Fibroblast of pulmonary artery (primary cell): ENCODE results near the gene TCP10L.

Source experiments
- DNase-seq: peaks from one replicate; pipeline ENCODE4 v3.0.0-alpha.2; 2010; ENCODE audit warnings: low read depth
- H3K4me3 ChIP-seq: replicated peaks from 2 replicates; pipeline ENCODE4 v1.5.1; 2011; ENCODE audit warnings: low read depth, mild to moderate bottlenecking, control low read depth, low read length, moderate library complexity
- TF ChIP-seq, protein P1 (sequence below): IDR thresholded peaks from 2 replicates; pipeline ENCODE4 v1.5.1; 2011; ENCODE audit warnings: mild to moderate bottlenecking, control low read depth, low read length, inconsistent platforms; ENCODE audit errors: missing control alignments

TCP10L gene

DNA sequence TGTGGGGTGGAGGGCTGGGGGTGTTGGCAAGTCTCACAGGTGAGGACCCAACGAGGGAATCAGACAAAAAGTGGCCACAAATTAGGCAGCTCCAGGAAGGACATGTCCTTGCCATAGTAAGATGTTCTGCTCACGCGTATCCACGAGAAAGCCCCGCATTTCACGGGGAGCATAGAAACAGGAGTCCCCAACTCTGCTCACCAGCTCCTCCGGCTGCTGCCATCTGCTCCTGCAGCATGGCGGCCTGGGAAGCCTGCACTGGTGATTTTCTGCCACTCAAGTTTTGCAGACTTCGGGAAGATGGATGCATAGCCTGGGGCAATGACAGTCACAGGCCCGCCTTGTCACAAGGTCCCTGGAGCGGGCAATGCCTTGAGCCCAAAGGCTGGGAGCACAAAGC is 9.3 kb downstream of the TCP10L start:
- DNase-seq = no peak
- no peak overlapping the region for H3K4me3 ChIP-seq
- TF ChIP-seq, protein P1, sequence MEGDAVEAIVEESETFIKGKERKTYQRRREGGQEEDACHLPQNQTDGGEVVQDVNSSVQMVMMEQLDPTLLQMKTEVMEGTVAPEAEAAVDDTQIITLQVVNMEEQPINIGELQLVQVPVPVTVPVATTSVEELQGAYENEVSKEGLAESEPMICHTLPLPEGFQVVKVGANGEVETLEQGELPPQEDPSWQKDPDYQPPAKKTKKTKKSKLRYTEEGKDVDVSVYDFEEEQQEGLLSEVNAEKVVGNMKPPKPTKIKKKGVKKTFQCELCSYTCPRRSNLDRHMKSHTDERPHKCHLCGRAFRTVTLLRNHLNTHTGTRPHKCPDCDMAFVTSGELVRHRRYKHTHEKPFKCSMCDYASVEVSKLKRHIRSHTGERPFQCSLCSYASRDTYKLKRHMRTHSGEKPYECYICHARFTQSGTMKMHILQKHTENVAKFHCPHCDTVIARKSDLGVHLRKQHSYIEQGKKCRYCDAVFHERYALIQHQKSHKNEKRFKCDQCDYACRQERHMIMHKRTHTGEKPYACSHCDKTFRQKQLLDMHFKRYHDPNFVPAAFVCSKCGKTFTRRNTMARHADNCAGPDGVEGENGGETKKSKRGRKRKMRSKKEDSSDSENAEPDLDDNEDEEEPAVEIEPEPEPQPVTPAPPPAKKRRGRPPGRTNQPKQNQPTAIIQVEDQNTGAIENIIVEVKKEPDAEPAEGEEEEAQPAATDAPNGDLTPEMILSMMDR = no peak

DNA sequence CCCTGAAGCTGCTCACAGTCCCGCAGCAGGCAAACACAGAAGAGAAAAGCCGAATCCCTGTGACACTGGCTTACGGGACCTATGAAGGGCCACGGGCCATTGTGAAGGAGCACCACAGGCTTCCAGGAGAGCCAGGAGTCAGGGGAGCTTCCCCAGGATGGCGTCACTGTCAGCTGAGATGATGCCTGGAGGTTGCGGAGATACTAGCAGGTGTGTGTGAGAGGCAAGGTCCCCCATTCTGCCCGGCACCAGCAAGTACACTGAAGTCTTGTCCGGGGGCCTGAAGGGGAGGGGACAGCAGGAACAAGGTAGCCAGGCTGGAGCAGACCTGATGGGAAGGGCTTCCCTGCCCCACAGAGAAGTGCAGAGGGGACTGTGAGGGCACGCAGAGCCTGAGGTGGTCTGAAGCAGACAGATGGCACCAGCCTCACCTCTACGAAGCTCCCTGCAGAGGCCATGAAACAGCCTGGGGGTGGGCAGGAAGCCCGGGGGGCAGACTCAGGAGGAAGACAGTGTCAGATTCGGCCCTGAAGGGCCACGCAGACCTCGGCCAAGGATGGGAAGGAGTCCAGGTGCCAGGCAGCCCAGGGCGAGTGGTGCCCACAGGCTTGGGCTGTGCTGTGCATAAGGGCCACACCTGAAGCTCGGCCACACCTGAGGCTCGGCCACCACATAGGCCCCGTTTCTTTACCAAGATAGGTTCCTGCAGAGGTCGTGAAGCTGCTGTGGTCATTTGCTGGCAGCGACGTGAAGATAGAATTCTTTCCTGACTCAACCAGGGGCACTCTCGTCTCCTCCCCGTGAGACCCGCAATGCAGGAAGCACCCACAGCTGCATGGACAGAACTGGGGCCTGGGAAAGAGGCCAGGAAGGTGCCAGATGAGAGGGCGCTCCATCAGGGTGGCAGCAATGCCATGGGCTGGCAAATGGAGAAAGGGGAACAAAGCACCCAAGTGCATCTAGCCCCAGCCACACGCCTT is 10.1 kb downstream of the TCP10L start:
- no peak overlapping the region for H3K4me3 ChIP-seq
- no peak for DNase-seq
- TF ChIP-seq, protein P1 = no peak

DNA sequence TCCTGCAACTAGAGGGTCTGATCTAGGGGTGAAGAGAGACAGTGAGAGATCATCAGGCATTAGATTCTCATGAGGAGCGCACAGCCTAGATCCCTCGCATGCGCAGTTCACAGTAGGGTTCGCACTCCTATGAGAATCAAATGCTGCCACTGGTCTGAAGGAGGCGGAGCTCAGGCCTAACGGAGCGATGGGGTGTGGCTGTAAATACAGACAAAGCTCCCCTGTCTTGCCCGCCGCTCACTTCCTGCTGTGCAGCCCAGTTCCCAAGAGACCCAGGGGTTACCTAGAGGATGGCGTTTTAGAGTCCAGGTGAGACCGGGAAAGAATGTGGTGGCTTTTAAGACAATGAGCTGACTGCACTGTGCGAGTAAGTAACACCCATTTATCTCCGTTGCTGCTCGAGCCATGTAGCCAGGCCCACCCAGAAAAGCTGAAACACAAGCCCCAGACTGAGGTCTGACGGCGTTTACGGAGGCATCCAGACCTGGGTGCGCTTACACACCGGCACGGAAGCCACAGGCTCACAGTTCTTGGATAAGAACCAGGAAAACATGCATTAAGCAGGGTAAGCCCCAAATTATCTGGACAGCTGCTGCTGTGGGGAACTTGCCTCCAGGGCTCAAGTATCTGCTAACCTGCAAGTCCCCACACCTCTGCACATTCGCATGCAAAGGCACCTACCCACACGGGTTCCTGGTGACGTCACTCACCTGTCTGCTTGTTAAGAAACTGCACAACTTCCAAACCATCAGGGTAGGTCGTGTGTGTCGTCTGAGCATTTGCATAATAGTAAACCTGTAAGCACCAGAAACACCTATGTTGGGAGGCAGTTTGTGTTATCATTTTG is 12.5 kb downstream of the TCP10L start:
- no peak for DNase-seq
- TF ChIP-seq, protein P1 = no peak
- H3K4me3 ChIP-seq = no peak overlapping the region

GRCh38 chr21:32570456-32570855 is 14.9 kb downstream of the TCP10L start:
- H3K4me3 ChIP-seq = no peak overlapping the region
- no peak for DNase-seq
- TF ChIP-seq, protein P1 = no peak

DNA sequence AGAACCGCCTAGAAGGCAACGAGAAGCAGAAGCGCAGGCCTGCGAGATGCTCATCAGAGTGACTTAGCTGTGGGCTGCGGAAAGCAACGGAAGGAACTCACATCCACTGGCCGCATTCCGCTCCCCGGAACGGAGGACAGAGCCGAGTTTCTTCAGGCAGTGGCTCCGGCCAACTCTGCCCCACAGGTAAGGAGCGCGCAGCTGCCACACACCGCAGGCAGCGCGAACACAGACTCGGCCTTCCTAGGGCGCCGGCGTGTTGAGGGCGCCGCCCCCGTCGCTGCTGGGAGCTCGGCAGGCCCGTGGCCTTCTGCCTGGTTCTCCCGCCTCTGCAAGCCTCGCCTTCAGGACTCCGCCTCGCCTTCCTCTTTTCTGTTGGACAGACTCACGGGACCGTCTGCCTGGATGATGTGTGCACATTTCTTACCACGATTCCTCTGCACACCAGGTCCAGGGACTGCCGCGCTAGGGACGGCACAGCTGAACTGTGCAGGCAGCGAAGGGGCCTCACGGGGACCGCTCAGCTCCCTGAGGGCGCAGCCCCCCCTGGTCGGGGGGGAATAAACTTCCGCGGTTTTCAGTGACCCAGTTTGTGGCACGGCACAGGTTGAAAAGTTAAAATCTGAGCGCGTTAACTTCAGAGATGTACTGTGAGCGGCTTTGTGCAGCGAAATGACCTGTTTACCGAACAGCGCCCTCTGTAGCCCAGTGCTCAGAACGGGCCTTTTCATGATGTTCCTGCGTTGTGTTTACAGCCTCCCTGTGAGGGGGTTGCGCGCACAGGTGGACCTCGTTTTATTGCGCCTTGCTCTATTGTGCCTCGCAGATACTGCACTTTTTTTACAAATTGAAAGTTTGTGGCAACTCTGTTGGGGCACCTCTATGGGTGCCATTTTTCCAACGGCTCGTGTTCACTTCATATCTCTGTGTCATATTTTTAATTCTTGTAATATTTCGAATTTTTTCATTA is 15.8 kb downstream of the TCP10L start:
- TF ChIP-seq, protein P1 = peak; percentile 88
- peak overlapping the region; percentile 64 for H3K4me3 ChIP-seq
- peak; percentile 88 for DNase-seq

GRCh38 chr21:32567626-32568025 is 17.7 kb downstream of the TCP10L start:
- no peak for DNase-seq
- TF ChIP-seq, protein P1 = no peak

More at GRCh38 chr21:32567626-32568025, 17.7 kb downstream of the TCP10L start:
- H3K4me3 ChIP-seq = no peak overlapping the region
